GM10266 (cell line): ENCODE data around the gene GLE1.

ENCODE experiments used
- DNase-seq: peaks from one replicate; pipeline ENCODE4 v3.0.0; 2012; ENCODE audit errors: extremely low spot score
- CTCF ChIP-seq: IDR thresholded peaks from 2 replicates; pipeline ENCODE4 v1.5.1; 2012; ENCODE audit warnings: mild to moderate bottlenecking, low read depth; ENCODE audit not compliant: control insufficient read depth, insufficient read depth; ENCODE audit errors: missing control alignments

Gene GLE1

DNA sequence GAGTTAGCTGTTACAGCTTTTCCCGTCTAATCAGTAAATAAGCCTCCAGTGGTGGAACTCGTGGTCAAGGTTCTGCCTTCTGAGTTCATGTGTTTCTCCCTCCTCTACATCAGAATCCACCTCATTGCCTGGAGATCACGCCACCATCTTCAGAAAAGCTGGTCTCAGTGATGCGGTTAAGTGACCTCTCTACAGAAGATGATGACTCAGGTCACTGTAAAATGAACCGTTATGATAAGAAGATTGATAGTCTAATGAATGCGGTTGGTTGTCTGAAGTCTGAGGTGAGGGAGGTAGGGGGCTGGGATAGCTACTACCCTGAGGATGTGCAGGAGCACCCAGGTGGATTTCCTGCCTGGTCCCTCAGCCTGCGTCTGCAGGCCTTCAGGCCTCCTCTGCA is 35.4 kb upstream of the GLE1 start:
- DNase-seq: no peak
- TF ChIP-seq CTCF: no peak

- no peak for TF ChIP-seq CTCF
- no peak for DNase-seq
These were observed 34.0 kb upstream of the GLE1 start for GRCh38 chr9:128470560-128470959.

DNA sequence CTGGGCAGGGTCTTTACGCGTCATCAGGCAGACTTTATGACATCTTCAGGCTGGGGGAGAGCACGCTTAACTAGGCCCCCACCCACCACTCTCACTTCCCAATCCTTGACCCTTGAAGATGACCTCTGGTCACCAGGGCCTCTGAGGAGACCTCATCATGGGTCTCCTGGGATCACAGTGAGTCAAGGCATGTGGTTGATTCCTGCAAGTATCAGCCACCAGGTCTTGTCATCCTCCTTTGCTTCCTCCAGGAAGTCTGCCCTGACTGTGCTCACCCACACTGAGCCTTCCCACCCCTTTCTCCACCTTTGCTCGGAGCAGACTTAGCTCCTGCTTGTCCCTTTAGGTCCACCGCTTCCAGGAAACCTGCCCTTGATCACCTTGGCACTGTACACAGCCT is 31.4 kb upstream of the GLE1 start:
- no peak for TF ChIP-seq CTCF
- DNase-seq: no peak

DNA sequence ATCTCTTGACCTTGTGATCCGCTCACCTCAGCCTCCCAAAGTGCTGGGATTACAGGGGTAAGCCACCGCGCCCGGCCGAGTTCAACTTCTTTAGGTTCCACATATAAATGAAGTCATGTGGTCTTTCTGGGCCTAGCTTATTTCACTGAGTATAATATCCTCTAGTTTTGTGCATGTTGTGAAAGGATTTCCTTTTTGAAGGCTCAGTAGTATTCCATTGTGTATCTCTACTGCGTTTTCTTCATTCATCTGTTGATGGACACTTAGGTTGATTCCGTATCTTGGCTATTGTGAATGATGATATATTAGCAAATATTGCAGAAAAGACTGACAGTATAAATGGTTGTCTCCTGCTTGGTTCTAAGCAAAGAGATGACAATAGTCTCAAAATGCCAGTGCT is 28.7 kb upstream of the GLE1 start:
- TF ChIP-seq CTCF: no peak
- no peak for DNase-seq

- TF ChIP-seq CTCF: no peak
These were observed 25.3 kb upstream of the GLE1 start for GRCh38 chr9:128479262-128479661.

DNA sequence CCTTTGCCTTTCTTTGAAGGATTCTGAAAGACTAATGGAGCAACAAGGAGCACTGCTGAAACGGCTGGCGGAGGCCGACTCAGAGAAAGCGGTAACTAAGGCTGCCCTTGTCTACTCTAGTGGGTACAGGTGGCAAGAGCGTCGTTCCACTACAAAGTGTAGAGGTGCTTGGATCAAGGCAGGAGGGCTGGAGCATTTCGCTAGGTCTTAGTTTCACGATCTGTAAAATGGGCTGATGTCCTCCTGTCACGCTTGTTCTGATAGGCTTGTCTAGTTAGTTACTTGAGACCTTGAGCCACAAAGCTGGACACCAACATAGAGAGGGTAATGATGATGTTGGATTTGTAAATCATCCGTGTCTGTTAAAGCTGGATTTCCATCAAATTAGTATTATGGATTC is 23.0 kb upstream of the GLE1 start:
- TF ChIP-seq CTCF: no peak
- no peak for DNase-seq

More at GRCh38 chr9:128479262-128479661, 25.3 kb upstream of the GLE1 start:
- DNase-seq: no peak

DNA sequence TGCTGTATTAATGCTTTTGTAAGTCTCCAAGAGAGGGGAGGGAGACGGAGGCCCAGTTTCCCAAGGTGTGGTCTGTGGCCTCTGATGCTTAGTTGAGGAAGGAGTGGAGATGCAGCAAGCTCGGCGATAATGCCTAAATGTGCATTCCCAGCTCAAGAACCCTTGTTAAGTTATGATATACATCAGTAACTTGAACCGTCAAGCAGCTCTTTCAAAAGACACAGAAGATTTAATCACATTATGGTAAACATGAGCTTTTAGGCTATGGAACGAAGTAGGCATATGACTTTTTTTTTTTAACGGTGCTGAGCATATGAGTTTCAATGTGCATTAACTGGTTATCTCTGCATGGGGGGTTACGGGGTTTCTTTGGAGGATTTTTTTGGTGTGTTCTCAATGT is 22.3 kb upstream of the GLE1 start:
- TF ChIP-seq CTCF: no peak
- no peak for DNase-seq
